HEK293 (cell line): Measurements from ENCODE around the gene TRIM65.

Source experiments
- GLI2 ChIP-seq: fragments of 450-650 bp; formaldehyde crosslinking; IDR thresholded peaks from 2 replicates; pipeline ENCODE4; 2017; ENCODE audit warnings: missing biosample characterization, missing genetic modification characterization, low read depth, borderline replicate concordance
- GLI4 ChIP-seq: fragments of 450-650 bp; formaldehyde crosslinking; IDR thresholded peaks from 2 replicates; pipeline ENCODE4 v1.5.1; 2016; ENCODE audit warnings: missing biosample characterization, missing genetic modification characterization
- HOXC10 ChIP-seq: sonication (generic); formaldehyde crosslinking; IDR thresholded peaks from 2 replicates; pipeline ENCODE4 v1.8.1; 2023; ENCODE audit warnings: mild to moderate bottlenecking, missing genetic modification reagents
- HOXD13 ChIP-seq: sonication (generic); formaldehyde crosslinking; IDR thresholded peaks from 2 replicates; pipeline ENCODE4 v1.8.0; 2022; ENCODE audit warnings: missing genetic modification reagents, borderline replicate concordance
- KLF7 ChIP-seq: fragments of 450-650 bp; formaldehyde crosslinking; IDR thresholded peaks from 2 replicates; pipeline ENCODE4 v1.5.1; 2016; ENCODE audit warnings: missing biosample characterization, missing genetic modification characterization, borderline replicate concordance
- SP7 ChIP-seq: fragments of 450-650 bp; formaldehyde crosslinking; IDR thresholded peaks from 2 replicates; pipeline ENCODE4 v1.5.1; 2016; ENCODE audit warnings: missing biosample characterization, missing genetic modification characterization
- ZBTB20 ChIP-seq: fragments of 450-650 bp; formaldehyde crosslinking; IDR thresholded peaks from 2 replicates; pipeline ENCODE4 v1.5.1; 2016; ENCODE audit warnings: missing biosample characterization, missing genetic modification characterization
- ZBTB8A ChIP-seq: fragments of 450-650 bp; formaldehyde crosslinking; IDR thresholded peaks from 2 replicates; pipeline ENCODE4 v1.5.1; 2016; ENCODE audit warnings: missing biosample characterization, missing genetic modification characterization
- ZFP37 ChIP-seq: fragments of 450-650 bp; formaldehyde crosslinking; IDR thresholded peaks from 2 replicates; pipeline ENCODE4 v1.5.1; 2016; ENCODE audit warnings: missing biosample characterization, missing genetic modification characterization
- ZNF202 ChIP-seq: fragments of 450-650 bp; formaldehyde crosslinking; IDR thresholded peaks from 2 replicates; pipeline ENCODE4 v1.5.1; 2016; ENCODE audit warnings: missing biosample characterization, missing genetic modification characterization, borderline replicate concordance
- ZNF404 ChIP-seq: fragments of 450-650 bp; formaldehyde crosslinking; IDR thresholded peaks from 2 replicates; pipeline ENCODE4 v1.5.1; 2017; ENCODE audit warnings: missing biosample characterization, missing genetic modification characterization
- ZNF549 ChIP-seq: fragments of 450-650 bp; IDR thresholded peaks from 2 replicates; pipeline ENCODE4 v1.5.1; 2018; ENCODE audit warnings: missing biosample characterization, missing genetic modification characterization, mild to moderate bottlenecking, inconsistent platforms, moderate library complexity
- ZNF561 ChIP-seq: fragments of 450-650 bp; IDR thresholded peaks from 2 replicates; pipeline ENCODE4 v1.5.1; 2018; ENCODE audit warnings: missing biosample characterization, missing genetic modification characterization, borderline replicate concordance
- ZNF624 ChIP-seq: fragments of 450-650 bp; formaldehyde crosslinking; IDR thresholded peaks from 2 replicates; pipeline ENCODE4 v1.5.1; 2017; ENCODE audit warnings: missing biosample characterization, missing genetic modification characterization
- ZNF658 ChIP-seq: fragments of 450-650 bp; formaldehyde crosslinking; IDR thresholded peaks from 2 replicates; pipeline ENCODE4; 2016; ENCODE audit warnings: missing biosample characterization, missing genetic modification characterization
- ZNF785 ChIP-seq: fragments of 450-650 bp; formaldehyde crosslinking; IDR thresholded peaks from 2 replicates; pipeline ENCODE4 v1.5.1; 2016; ENCODE audit warnings: missing biosample characterization, missing genetic modification characterization
- TF ChIP-seq, protein P1 (sequence below): fragments of 450-650 bp; IDR thresholded peaks from 2 replicates; pipeline ENCODE4 v1.5.1; 2018; ENCODE audit warnings: missing biosample characterization, mild to moderate bottlenecking, missing genetic modification characterization
- TF ChIP-seq, protein P2 (sequence below): fragments of 450-650 bp; formaldehyde crosslinking; IDR thresholded peaks from 2 replicates; pipeline ENCODE4 v1.5.1; 2016; ENCODE audit warnings: missing biosample characterization, missing genetic modification characterization
- TF ChIP-seq, protein P3 (sequence below): fragments of 450-650 bp; formaldehyde crosslinking; IDR thresholded peaks from 2 replicates; pipeline ENCODE4 v1.5.1; 2016; ENCODE audit warnings: missing biosample characterization, missing genetic modification characterization, borderline replicate concordance
- TF ChIP-seq, protein P4 (sequence below): fragments of 450-650 bp; formaldehyde crosslinking; IDR thresholded peaks from 2 replicates; pipeline ENCODE4; 2016; ENCODE audit warnings: missing biosample characterization, missing genetic modification characterization
- TF ChIP-seq, protein P5 (sequence below): fragments of 450-650 bp; formaldehyde crosslinking; IDR thresholded peaks from 2 replicates; pipeline ENCODE4 v1.5.1; 2016; ENCODE audit warnings: missing biosample characterization, missing genetic modification characterization
- TF ChIP-seq, protein P6 (sequence below): fragments of 450-650 bp; formaldehyde crosslinking; IDR thresholded peaks from 2 replicates; pipeline ENCODE4 v1.5.1; 2016; ENCODE audit warnings: missing biosample characterization, missing genetic modification characterization

TRIM65 gene

DNA sequence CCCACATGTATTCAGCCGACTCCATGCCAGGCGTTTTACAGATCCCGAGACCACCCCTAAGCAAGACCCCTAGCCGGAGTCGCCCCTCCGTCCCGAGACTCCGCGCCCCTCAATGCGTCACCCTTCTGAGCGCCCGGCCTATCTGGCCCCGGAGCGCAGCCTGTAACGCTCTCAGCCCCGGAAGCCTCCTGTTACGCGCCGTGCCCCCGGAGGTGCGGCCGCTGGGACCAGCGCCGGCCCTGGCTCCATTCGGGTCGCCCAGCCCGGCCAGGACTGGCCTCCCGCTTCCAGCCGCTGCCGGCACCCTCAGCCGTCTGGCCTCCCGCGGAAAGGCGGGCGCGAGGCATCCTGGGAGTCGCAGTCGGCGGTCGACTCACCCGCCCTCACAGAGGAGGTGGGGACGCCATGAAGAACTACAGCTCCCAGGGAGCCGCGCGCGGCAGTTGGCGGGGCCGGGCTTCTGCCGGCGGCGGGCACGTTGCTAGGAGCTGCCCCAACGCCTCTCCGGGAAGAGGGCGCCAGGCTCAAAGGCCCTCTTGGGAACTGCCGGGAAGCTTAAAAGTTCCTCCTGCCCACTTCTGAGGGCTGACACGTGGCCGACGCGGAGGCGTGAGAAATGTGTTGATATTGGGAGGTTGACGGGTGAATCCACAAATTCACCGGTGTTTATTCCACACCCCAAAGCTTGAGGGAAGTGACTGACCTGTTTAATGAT lies 44.1 kb upstream of the TRIM65 start, which contains the start of gene FBF1 (continued):
- TF ChIP-seq, protein P1, sequence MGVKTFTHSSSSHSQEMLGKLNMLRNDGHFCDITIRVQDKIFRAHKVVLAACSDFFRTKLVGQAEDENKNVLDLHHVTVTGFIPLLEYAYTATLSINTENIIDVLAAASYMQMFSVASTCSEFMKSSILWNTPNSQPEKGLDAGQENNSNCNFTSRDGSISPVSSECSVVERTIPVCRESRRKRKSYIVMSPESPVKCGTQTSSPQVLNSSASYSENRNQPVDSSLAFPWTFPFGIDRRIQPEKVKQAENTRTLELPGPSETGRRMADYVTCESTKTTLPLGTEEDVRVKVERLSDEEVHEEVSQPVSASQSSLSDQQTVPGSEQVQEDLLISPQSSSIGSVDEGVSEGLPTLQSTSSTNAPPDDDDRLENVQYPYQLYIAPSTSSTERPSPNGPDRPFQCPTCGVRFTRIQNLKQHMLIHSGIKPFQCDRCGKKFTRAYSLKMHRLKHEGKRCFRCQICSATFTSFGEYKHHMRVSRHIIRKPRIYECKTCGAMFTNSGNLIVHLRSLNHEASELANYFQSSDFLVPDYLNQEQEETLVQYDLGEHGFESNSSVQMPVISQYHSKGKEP (tag by site-specific recombination): no peak; the same call in none of the 2 replicates
- peak; percentile 85; the same call in 1 of the 2 replicates for TF ChIP-seq ZFP37 (tag by site-specific recombination)
- TF ChIP-seq, protein P2, sequence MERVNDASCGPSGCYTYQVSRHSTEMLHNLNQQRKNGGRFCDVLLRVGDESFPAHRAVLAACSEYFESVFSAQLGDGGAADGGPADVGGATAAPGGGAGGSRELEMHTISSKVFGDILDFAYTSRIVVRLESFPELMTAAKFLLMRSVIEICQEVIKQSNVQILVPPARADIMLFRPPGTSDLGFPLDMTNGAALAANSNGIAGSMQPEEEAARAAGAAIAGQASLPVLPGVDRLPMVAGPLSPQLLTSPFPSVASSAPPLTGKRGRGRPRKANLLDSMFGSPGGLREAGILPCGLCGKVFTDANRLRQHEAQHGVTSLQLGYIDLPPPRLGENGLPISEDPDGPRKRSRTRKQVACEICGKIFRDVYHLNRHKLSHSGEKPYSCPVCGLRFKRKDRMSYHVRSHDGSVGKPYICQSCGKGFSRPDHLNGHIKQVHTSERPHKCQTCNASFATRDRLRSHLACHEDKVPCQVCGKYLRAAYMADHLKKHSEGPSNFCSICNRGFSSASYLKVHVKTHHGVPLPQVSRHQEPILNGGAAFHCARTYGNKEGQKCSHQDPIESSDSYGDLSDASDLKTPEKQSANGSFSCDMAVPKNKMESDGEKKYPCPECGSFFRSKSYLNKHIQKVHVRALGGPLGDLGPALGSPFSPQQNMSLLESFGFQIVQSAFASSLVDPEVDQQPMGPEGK (tag by site-specific recombination): peak; percentile 66
- no peak for TF ChIP-seq GLI4 (tag by site-specific recombination)
- TF ChIP-seq, protein P3, sequence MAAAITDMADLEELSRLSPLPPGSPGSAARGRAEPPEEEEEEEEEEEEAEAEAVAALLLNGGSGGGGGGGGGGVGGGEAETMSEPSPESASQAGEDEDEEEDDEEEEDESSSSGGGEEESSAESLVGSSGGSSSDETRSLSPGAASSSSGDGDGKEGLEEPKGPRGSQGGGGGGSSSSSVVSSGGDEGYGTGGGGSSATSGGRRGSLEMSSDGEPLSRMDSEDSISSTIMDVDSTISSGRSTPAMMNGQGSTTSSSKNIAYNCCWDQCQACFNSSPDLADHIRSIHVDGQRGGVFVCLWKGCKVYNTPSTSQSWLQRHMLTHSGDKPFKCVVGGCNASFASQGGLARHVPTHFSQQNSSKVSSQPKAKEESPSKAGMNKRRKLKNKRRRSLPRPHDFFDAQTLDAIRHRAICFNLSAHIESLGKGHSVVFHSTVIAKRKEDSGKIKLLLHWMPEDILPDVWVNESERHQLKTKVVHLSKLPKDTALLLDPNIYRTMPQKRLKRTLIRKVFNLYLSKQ: no peak
- TF ChIP-seq KLF7 (tag by site-specific recombination): no peak
- peak; percentile 81 for TF ChIP-seq SP7 (tag by site-specific recombination)
- peak; percentile 99 for TF ChIP-seq ZBTB8A (tag by site-specific recombination)
- TF ChIP-seq, protein P4, sequence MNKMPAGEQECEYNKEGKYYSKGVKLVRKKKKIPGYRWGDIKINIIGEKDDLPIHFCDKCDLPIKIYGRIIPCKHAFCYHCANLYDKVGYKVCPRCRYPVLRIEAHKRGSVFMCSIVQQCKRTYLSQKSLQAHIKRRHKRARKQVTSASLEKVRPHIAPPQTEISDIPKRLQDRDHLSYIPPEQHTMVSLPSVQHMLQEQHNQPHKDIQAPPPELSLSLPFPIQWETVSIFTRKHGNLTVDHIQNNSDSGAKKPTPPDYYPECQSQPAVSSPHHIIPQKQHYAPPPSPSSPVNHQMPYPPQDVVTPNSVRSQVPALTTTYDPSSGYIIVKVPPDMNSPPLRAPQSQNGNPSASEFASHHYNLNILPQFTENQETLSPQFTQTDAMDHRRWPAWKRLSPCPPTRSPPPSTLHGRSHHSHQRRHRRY: 0 out of 2 replicates have a peak, but pooled peaks have one; percentile 47
- no peak for TF ChIP-seq ZNF624
- TF ChIP-seq, protein P5, sequence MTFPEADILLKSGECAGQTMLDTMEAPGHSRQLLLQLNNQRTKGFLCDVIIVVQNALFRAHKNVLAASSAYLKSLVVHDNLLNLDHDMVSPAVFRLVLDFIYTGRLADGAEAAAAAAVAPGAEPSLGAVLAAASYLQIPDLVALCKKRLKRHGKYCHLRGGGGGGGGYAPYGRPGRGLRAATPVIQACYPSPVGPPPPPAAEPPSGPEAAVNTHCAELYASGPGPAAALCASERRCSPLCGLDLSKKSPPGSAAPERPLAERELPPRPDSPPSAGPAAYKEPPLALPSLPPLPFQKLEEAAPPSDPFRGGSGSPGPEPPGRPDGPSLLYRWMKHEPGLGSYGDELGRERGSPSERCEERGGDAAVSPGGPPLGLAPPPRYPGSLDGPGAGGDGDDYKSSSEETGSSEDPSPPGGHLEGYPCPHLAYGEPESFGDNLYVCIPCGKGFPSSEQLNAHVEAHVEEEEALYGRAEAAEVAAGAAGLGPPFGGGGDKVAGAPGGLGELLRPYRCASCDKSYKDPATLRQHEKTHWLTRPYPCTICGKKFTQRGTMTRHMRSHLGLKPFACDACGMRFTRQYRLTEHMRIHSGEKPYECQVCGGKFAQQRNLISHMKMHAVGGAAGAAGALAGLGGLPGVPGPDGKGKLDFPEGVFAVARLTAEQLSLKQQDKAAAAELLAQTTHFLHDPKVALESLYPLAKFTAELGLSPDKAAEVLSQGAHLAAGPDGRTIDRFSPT: peak; percentile 99
- TF ChIP-seq HOXC10 (CRISPR knock-in tag): 0 out of 2 replicates have a peak, but pooled peaks have one; percentile 80
- TF ChIP-seq HOXD13: no peak
- TF ChIP-seq ZNF785 (tag by site-specific recombination): no peak
- TF ChIP-seq ZNF202 (tag by site-specific recombination): no peak
- no peak for TF ChIP-seq ZNF658
- no peak for TF ChIP-seq GLI2 (tag by site-specific recombination)
- no peak for TF ChIP-seq ZNF549 (tag by site-specific recombination)
- TF ChIP-seq, protein P6, sequence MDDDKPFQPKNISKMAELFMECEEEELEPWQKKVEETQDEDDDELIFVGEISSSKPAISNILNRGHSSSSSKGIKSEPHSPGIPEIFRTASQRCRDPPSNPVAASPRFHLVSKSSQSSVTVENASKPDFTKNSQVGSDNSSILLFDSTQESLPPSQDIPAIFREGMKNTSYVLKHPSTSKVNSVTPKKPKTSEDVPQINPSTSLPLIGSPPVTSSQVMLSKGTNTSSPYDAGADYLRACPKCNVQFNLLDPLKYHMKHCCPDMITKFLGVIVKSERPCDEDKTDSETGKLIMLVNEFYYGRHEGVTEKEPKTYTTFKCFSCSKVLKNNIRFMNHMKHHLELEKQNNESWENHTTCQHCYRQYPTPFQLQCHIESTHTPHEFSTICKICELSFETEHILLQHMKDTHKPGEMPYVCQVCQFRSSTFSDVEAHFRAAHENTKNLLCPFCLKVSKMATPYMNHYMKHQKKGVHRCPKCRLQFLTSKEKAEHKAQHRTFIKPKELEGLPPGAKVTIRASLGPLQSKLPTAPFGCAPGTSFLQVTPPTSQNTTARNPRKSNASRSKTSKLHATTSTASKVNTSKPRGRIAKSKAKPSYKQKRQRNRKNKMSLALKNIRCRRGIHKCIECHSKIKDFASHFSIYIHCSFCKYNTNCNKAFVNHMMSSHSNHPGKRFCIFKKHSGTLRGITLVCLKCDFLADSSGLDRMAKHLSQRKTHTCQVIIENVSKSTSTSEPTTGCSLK (tag by site-specific recombination): no peak
- peak; percentile 90; the same call in 1 of the 2 replicates for TF ChIP-seq ZBTB20
- TF ChIP-seq ZNF561: peak; percentile 93
- no peak for TF ChIP-seq ZNF404
